Stimulated activated CD8-positive, alpha-beta memory T cell treated with anti-CD3 and anti-CD28 coated beads, Interleukin-4, amount 100 ng/mL, for 48 hours (primary cell): Measurements from ENCODE around the gene PPP1R2.
A peak's percentile ranks its signal among the peaks of the same experiment; 100 is the strongest.
"Not testable (repeated sequence)": the region's sequence is repeated elsewhere in the genome, so short reads cannot be mapped to it uniquely, and the experiment has no call there.

Experiments used
- DNase-seq: peaks from one replicate; pipeline ENCODE4 v3.0.0-alpha.2; 2020

The PPP1R2 gene

GRCh38 chr3:195542698-195543499 is at the start of gene PPP1R2:
Gene PPP1R2 (minus strand): TSS chr3:195543325. CDS start chr3:195543025, 300 bp downstream.
- peak; percentile 94 for DNase-seq

GRCh38 chr3:195591852-195592251 is 48.7 kb upstream of the PPP1R2 start:
- no peak for DNase-seq

- no peak for DNase-seq
Observed at GRCh38 chr3:195591220-195591619, 48.1 kb upstream of the PPP1R2 start.

- not testable (repeated sequence) for DNase-seq
Observed at GRCh38 chr3:195590381-195590780, 47.3 kb upstream of the PPP1R2 start.

GRCh38 chr3:195589796-195590195 is 46.7 kb upstream of the PPP1R2 start:
- not testable (repeated sequence) for DNase-seq

GRCh38 chr3:195587824-195588223 is 44.7 kb upstream of the PPP1R2 start:
- no peak for DNase-seq

- DNase-seq, result no peak
Observed at GRCh38 chr3:195587406-195587805, 44.3 kb upstream of the PPP1R2 start.

- no peak for DNase-seq
Observed at GRCh38 chr3:195584543-195584870, 41.4 kb upstream of the PPP1R2 start.

GRCh38 chr3:195583831-195584542 is 40.9 kb upstream of the PPP1R2 start, which contains the start of gene APOD:
Gene APOD (minus strand): TSS chr3:195583940. CDS start chr3:195579461, 4,479 bp downstream.
- no peak for DNase-seq

GRCh38 chr3:195582947-195583346 is 39.8 kb upstream of the PPP1R2 start:
- DNase-seq, result no peak

- DNase-seq, result no peak
Observed at GRCh38 chr3:195580744-195581443, 37.8 kb upstream of the PPP1R2 start.

- no peak for DNase-seq
Observed at GRCh38 chr3:195579281-195579680, 36.2 kb upstream of the PPP1R2 start.

GRCh38 chr3:195578565-195578964 is 35.4 kb upstream of the PPP1R2 start:
- DNase-seq, result no peak

GRCh38 chr3:195577645-195578177 is 34.6 kb upstream of the PPP1R2 start:
- DNase-seq, result no peak

GRCh38 chr3:195574497-195575304 is 31.6 kb upstream of the PPP1R2 start:
- DNase-seq, result no peak

GRCh38 chr3:195573611-195574496 is 30.7 kb upstream of the PPP1R2 start:
- no peak for DNase-seq

GRCh38 chr3:195571361-195571760 is 28.2 kb upstream of the PPP1R2 start:
- DNase-seq, result no peak

- no peak for DNase-seq
Observed at GRCh38 chr3:195570912-195571311, 27.8 kb upstream of the PPP1R2 start.

- no peak for DNase-seq
Observed at GRCh38 chr3:195570344-195570743, 27.2 kb upstream of the PPP1R2 start.

GRCh38 chr3:195568630-195569029 is 25.5 kb upstream of the PPP1R2 start:
- DNase-seq, result no peak

GRCh38 chr3:195566797-195567196 is 23.7 kb upstream of the PPP1R2 start:
- DNase-seq, result no peak
